Measurements from ENCODE around the gene ACBD3. TPM values are rescaled to one million over a fixed set of nuclear protein-coding genes. Genes with fewer than 3 reads are reported as not detected.
A peak's percentile ranks its signal among the peaks of the same experiment; 100 is the strongest.

Gene ACBD3
- total RNA-seq, 4 donors from 2014 or later, result 24.1 to 36.3 (median 32.8) TPM

DNA sequence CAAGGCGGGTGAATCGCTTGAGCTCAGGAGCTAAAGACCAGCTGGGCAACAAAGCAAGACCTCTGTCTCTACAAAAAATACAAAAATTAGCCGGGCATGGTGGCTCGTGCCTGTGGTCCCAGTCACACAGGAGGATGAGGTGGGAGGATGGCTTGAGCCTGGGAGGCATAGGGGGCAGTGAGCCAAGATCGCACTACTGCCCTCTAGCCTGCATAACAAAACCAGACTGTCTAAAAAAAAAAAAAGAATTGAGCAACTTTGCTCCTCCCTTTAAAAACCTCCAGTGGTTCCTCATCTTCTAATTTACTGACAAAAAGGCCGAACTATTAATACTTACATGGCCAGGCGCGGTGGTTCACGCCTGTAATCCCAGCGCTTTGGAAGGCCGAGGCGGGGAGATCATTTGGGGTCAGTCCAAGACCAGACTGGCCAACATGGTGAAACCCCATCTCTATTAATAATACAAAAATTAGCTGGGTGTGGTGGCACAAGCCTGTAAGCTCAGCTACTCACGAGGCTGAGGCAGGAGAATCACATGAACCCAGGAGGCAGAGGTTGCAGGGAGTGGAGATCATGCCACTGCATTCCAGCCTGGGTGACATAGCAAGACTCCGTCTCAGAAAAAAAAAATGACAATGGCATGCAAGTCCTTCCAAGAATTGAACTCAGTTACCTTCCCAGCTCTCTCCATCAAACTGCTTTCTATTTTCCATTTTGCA, 4.4 kb downstream of the ACBD3 start:
- Histone ChIP-seq H3K9me3 (no peaks in the 10 kb centered on the region), H3K27ac (peak overlapping the region in 3 of 4 donors; percentile 1 to 43 (median 41)), H3K36me3 (peaks cover 0 to 5% (median 0%) of the 10 kb centered on the region in 3 donors), H3K27me3 (no peaks in the 10 kb centered on the region), H3K4me1 (peaks cover 0 to 32% (median 7%) of the 10 kb centered on the region in 4 donors), H3K4me3 (no peak overlapping the region)
- no peak for TF ChIP-seq POLR2A (IDR thresholded peaks at IDR 0.05)
- TF ChIP-seq, protein P1, sequence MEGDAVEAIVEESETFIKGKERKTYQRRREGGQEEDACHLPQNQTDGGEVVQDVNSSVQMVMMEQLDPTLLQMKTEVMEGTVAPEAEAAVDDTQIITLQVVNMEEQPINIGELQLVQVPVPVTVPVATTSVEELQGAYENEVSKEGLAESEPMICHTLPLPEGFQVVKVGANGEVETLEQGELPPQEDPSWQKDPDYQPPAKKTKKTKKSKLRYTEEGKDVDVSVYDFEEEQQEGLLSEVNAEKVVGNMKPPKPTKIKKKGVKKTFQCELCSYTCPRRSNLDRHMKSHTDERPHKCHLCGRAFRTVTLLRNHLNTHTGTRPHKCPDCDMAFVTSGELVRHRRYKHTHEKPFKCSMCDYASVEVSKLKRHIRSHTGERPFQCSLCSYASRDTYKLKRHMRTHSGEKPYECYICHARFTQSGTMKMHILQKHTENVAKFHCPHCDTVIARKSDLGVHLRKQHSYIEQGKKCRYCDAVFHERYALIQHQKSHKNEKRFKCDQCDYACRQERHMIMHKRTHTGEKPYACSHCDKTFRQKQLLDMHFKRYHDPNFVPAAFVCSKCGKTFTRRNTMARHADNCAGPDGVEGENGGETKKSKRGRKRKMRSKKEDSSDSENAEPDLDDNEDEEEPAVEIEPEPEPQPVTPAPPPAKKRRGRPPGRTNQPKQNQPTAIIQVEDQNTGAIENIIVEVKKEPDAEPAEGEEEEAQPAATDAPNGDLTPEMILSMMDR (IDR thresholded peaks at IDR 0.05), result peak in 3 of 6 experiments; percentile 14 to 34 (median 21)
- peak; percentile 19 to 62 (median 51) for DNase-seq

- no peaks in the 10 kb centered on the region for H3K27me3 ChIP-seq
- H3K4me1 ChIP-seq, result peaks cover 0 to 7% (median 3%) of the 10 kb centered on the region in 4 donors
- no peak overlapping the region for H3K4me3 ChIP-seq
- DNase-seq, result no peak
- no peak overlapping the region for H3K27ac ChIP-seq
- TF ChIP-seq, protein P1 (IDR thresholded peaks at IDR 0.05), result no peak
- TF ChIP-seq POLR2A (IDR thresholded peaks at IDR 0.05), result no peak
- peaks cover 0 to 12% (median 0%) of the 10 kb centered on the region in 3 donors for H3K36me3 ChIP-seq
- no peaks in the 10 kb centered on the region for H3K9me3 ChIP-seq
Observed at GRCh38 chr1:226176870-226177269, 9.7 kb downstream of the ACBD3 start.

DNA sequence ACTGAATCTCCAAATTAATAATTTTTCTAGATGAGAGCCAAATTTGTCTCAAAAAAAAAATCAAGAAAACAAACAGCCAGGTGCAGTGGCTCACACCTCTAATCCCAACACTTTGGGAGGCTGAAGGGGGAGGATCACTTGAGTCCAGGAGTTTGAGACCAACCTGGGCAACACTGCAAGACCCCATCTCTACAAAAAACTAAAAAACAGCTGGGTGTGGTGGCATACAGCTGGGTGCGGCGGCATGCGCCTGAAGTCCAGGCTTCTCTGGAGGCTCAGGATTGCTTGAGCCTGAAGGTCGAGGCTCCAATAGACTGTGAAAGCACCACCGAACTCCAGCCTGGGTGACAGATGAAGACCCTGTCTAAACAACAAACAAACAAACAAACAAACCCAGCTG, 14.0 kb downstream of the ACBD3 start:
- Histone ChIP-seq H3K27ac (no peak overlapping the region), H3K27me3 (no peaks in the 10 kb centered on the region), H3K9me3 (no peaks in the 10 kb centered on the region), H3K4me3 (no peak overlapping the region), H3K36me3 (peaks cover 0 to 8% (median 0%) of the 10 kb centered on the region in 3 donors), H3K4me1 (peaks cover 0 to 3% (median 0%) of the 10 kb centered on the region in 4 donors)
- no peak for DNase-seq
- no peak for TF ChIP-seq POLR2A (IDR thresholded peaks at IDR 0.05)
- TF ChIP-seq, protein P1 (IDR thresholded peaks at IDR 0.05), result no peak

DNA sequence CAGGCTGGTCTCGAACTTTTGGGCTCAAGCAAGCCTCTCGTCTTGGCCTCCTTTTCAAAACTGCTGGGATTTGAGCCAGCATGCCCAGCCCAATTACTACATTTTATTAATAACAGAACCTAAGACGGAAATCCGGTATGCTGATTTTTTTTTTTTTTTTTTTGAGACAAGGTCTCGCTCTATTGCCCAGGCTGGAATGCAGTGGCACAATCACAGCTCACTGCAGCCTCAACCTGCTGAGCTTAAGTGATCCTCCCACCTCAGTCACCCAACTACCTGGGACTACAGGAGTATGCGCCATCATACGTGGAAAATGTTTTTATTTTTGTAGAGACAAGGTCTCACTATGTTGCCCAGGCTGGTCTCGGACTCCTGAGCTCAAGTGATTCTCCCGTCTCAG, 20.2 kb downstream of the ACBD3 start:
- Histone ChIP-seq H3K27ac (no peak overlapping the region), H3K4me1 (no peaks in the 10 kb centered on the region), H3K36me3 (peaks cover 0 to 45% (median 0%) of the 10 kb centered on the region in 3 donors), H3K27me3 (no peaks in the 10 kb centered on the region), H3K4me3 (no peak overlapping the region), H3K9me3 (no peaks in the 10 kb centered on the region)
- TF ChIP-seq, protein P1 (IDR thresholded peaks at IDR 0.05), result no peak
- TF ChIP-seq POLR2A (IDR thresholded peaks at IDR 0.05), result no peak
- DNase-seq, result no peak

DNA sequence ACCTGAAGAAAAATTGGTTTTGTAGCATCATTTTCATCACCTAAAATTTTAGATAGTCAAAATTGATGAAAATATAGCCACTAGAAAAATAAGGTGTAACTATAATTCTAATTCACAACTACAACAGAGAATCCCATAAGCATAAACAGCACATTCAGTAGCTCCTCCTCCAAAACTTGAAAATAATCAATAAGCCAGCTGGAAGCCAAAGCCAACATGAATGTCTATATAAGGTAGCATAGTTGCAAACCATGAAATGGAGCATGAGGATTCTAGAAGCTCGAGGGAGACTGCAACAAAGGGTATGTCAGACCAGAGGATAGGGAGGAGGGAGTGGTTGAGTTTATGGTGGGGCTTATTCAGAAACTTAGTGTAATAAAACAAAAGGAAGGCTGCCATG, 22.4 kb downstream of the ACBD3 start:
- Histone ChIP-seq H3K4me3 (no peak overlapping the region), H3K9me3 (no peaks in the 10 kb centered on the region), H3K36me3 (peaks cover 0 to 66% (median 0%) of the 10 kb centered on the region in 3 donors), H3K27ac (no peak overlapping the region), H3K27me3 (no peaks in the 10 kb centered on the region), H3K4me1 (no peaks in the 10 kb centered on the region)
- no peak for DNase-seq
- TF ChIP-seq POLR2A (IDR thresholded peaks at IDR 0.05), result no peak
- TF ChIP-seq, protein P1 (IDR thresholded peaks at IDR 0.05), result no peak

All from Peyer's patch (tissue), 4 donors.